Suprapubic skin (tissue), 4 donors: Measurements from ENCODE around the gene IGFLR1.

ENCODE experiments used
- CTCF ChIP-seq, 2 donors: fragments of 200-600 bp in 1 of 2; fragments of 450-650 bp in 1 of 2; sonication (generic) in 1 of 2; IDR thresholded peaks; one replicate each; pipeline ENCODE4 v1.5.1; 2016 to 2019; ENCODE audit warnings: antibody characterized with exemption in 2 of 2, mild to moderate bottlenecking in 1 of 2, moderate library complexity in 1 of 2
- EP300 ChIP-seq: sonication (generic); formaldehyde crosslinking; IDR thresholded peaks from one replicate; pipeline ENCODE4 v1.6.1; 2017; ENCODE audit warnings: antibody characterized with exemption
- POLR2A ChIP-seq, 2 donors: fragments of 450-650 bp; IDR thresholded peaks; one replicate each; pipeline ENCODE4 v1.6.1; 2017; ENCODE audit warnings: antibody characterized with exemption in 2 of 2, mild to moderate bottlenecking in 2 of 2, moderate library complexity in 2 of 2
- POLR2AphosphoS5 ChIP-seq, 3 donors: sonication (generic); formaldehyde crosslinking; IDR thresholded peaks; one replicate each; pipeline ENCODE4 v1.6.1; 2017; ENCODE audit warnings: antibody characterized with exemption in 3 of 3

DNA sequence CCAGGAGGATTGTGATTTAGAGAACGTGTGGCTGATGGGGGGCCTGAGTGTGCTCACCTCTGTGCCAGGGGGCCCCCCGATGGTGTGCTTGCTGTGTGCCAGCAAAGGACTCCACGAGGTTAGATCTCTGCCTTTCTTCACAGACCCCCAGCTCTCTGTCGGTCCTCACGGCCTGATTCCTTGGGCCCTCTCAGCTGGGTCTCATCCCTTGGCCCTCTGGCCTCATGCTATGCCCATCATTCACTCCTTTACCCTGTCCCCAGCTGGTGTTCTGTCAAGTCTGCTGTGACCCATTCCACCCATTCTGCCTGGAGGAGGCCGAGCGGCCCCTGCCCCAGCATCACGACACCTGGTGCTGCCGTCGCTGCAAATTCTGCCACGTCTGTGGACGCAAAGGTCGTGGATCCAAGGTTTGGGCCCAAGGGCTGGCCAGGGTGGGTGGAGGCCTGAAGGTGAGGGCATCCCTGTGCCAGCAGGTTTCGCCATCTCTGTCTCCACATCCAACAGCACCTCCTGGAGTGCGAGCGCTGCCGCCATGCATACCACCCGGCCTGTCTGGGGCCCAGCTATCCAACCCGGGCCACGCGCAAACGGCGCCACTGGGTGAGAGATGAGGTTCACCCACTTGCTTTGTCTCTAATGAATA lies 16.9 kb downstream of the IGFLR1 start:
- TF ChIP-seq CTCF (IDR thresholded peaks at IDR 0.05) = no peak
- no peak for TF ChIP-seq POLR2A (IDR thresholded peaks at IDR 0.05)
- TF ChIP-seq POLR2AphosphoS5 (IDR thresholded peaks at IDR 0.05) = no peak
- TF ChIP-seq EP300 = no peak
